HepG2 (cell line): Measurements from ENCODE around the gene SAMD9. TPM values are rescaled to one million over a fixed set of nuclear protein-coding genes. Genes with fewer than 3 reads are reported as not detected.
A peak's percentile ranks its signal among the peaks of the same experiment; 100 is the strongest.

Experiments used
- ATAC-seq: fragments of 200-7000 bp; cut with Tn5 transposase; 3 replicates; pipeline ENCODE4 v1.9.1; 2020; ENCODE audit warnings: mild to moderate bottlenecking, moderate library complexity
- BruUV-seq: library from RNA; stranded (reverse); fragments of 400-500 nt; replicated peaks from 2 replicates; lab custom pipeline; 2021; lab: Mats Ljungman, UMichigan
- CTCF ChIA-PET: fragments of 300-600 bp; formaldehyde crosslinking; extraction: SDS; loops from one replicate; lab custom pipeline; 2021; ENCODE audit warnings: low total read pairs, inconsistent platforms, low intra/inter-chr PET ratio; lab: Yijun Ruan, JAX
- POLR2A ChIA-PET: fragments of 350-600 bp; sonication (Branson Sonifier 250); formaldehyde crosslinking; loops from one replicate; lab custom pipeline; 2020; ENCODE audit warnings: antibody characterized with exemption, inconsistent platforms; lab: Yijun Ruan, JAX
- DNase-seq: peaks from one replicate; pipeline ENCODE4 v3.0.0-alpha.2; 2015; ENCODE audit warnings: low spot score
- FAIRE-seq: peaks from 3 replicates; lab custom pipeline; 2011; peaks lifted over from hg19 to GRCh38; lab: Jason Lieb, UNC
- H2AFZ ChIP-seq: one replicate; pipeline ENCODE4 v1.6.1; 2011; ENCODE audit warnings: low read length, inconsistent platforms
- H3K27ac ChIP-seq: fragments of 300-600 bp; 3 replicates; pipeline ENCODE4 v1.8.0; 2011; ENCODE audit warnings: mixed run types, mild to moderate bottlenecking, mixed read lengths, low read length, inconsistent platforms; ENCODE audit not compliant: insufficient read depth; ENCODE audit errors: extremely low read length
- H3K27me3 ChIP-seq, 2 experiments: fragments of 200-600 bp in 1 of 2; 2 replicates in 1 of 2; 3 replicates in 1 of 2; pipeline versions ENCODE4 v1.6.0 to v1.8.0; 2011; ENCODE audit warnings: low read length in 2 of 2, mild to moderate bottlenecking in 2 of 2, moderate library complexity in 2 of 2, inconsistent platforms in 1 of 2; ENCODE audit not compliant: insufficient read depth in 2 of 2, control insufficient read depth in 1 of 2
- H3K36me3 ChIP-seq, 2 experiments: fragments of 200-600 bp in 1 of 2; replicated peaks in 1 of 2; 2 replicates in 1 of 2; 3 replicates in 1 of 2; pipeline versions ENCODE4 v1.5.1 to v1.8.0; 2011; ENCODE audit warnings: low read length in 2 of 2, inconsistent platforms in 1 of 2; ENCODE audit not compliant: insufficient read depth in 2 of 2, control insufficient read depth in 1 of 2
- H3K4me1 ChIP-seq: 2 replicates; pipeline ENCODE4 v1.5.1; 2012; ENCODE audit warnings: low read length, inconsistent platforms; ENCODE audit not compliant: insufficient read depth
- H3K4me2 ChIP-seq: 2 replicates; pipeline ENCODE4 v1.6.0; 2011; ENCODE audit warnings: low read depth, low read length, inconsistent platforms
- H3K4me3 ChIP-seq, 3 experiments: fragments of 200-600 bp in 1 of 3; sonication (generic), shearing (Covaris generic) in 1 of 3; replicated peaks in 1 of 3; 2 replicates each; pipeline ENCODE4 v1.5.1; 2011 to 2016; ENCODE audit warnings: low read length in 3 of 3, inconsistent platforms in 2 of 3, low read depth in 2 of 3, mild to moderate bottlenecking in 2 of 3, control low read depth in 1 of 3, mixed read lengths in 1 of 3; ENCODE audit not compliant: insufficient read depth in 1 of 3
- H3K79me2 ChIP-seq: one replicate; pipeline ENCODE4 v1.6.1; 2011; ENCODE audit warnings: low read length, inconsistent platforms; ENCODE audit not compliant: insufficient read depth
- H3K9ac ChIP-seq: 2 replicates; pipeline ENCODE4 v1.6.0; 2011; ENCODE audit warnings: mild to moderate bottlenecking, low read depth, low read length, inconsistent platforms; ENCODE audit not compliant: insufficient read depth
- H3K9me3 ChIP-seq: 2 replicates; pipeline ENCODE4 v1.5.1; 2012; ENCODE audit warnings: mild to moderate bottlenecking, low read length
- H4K20me1 ChIP-seq: 2 replicates; pipeline ENCODE4 v1.6.0; 2011; ENCODE audit warnings: inconsistent platforms, mild to moderate bottlenecking, low read length, moderate library complexity; ENCODE audit not compliant: insufficient read depth
- AKNA ChIP-seq: sonication (generic); formaldehyde crosslinking; IDR thresholded peaks from 2 replicates; pipeline ENCODE4 v1.4.0; 2020; ENCODE audit warnings: missing genetic modification reagents, borderline replicate concordance
- CEBPB ChIP-seq: IDR thresholded peaks from 2 replicates; pipeline ENCODE4 v1.6.1; 2011; ENCODE audit warnings: low read depth, low read length, improper control_type of control experiment, borderline replicate concordance
- HDAC1 ChIP-seq: sonication (generic); formaldehyde crosslinking; IDR thresholded peaks from 2 replicates; pipeline ENCODE4 v1.5.1; 2020; ENCODE audit warnings: mild to moderate bottlenecking, missing genetic modification reagents
- SMAD9 ChIP-seq: sonication (generic); formaldehyde crosslinking; IDR thresholded peaks from 2 replicates; pipeline ENCODE4 v1.5.1; 2020; ENCODE audit warnings: mild to moderate bottlenecking, missing genetic modification reagents
- WGBS: methylation state at CpG from one replicate; pipeline ENCODE4 v1.1.6; 2017; ENCODE audit warnings: low lambda C conversion rate; 5-methylcytosine and 5-hydroxymethylcytosine counted together
- in situ Hi-C: cut with HindIII; loops from 2 replicates; pipeline ENCODE4 v1.10.0; 2017; ENCODE audit warnings: low pct_unique_long_range_greater_than_20kb; ENCODE audit not compliant: extremely low pct_ligation_motif_present
- intact Hi-C: fragments of 100-400 bp; cut with micrococcal nuclease; formaldehyde crosslinking; loops from one replicate; pipeline ENCODE4 v1.10.0; 2022; ENCODE audit not compliant: unreplicated experiment
- polyA plus RNA-seq, 8 experiments: library from polyadenylated mRNA; depleted of rRNA in 3 of 8; stranded (reverse) in 7 of 8; unstranded in 1 of 8; fragments of >200 nt; fragmentation: Illumina TruSeq in 4 of 8; extraction: Trizol in 4 of 8; gene quantifications; 2 replicates each; pipeline versions ENCODE4 v1.2.1 to v1.2.3, GENCODE V29; 2011 to 2016; ENCODE audit warnings: low read depth in 4 of 8, missing spikeins in 1 of 8, mixed read lengths in 1 of 8; ENCODE audit not compliant: insufficient read depth in 1 of 8
- total RNA-seq, 5 experiments: library from RNA; depleted of rRNA; stranded (reverse); fragments of >200 nt; fragmentation: Illumina TruSeq; extraction: Trizol; gene quantifications; 2 replicates each; pipeline ENCODE4 v1.2.3, GENCODE V29; 2016; ENCODE audit warnings: low read depth in 1 of 5

The SAMD9 gene
- total and polyA plus RNA-seq, 2 of the 13 experiments (the other 11 are each of a cell fraction or from before 2014, with no cell fraction given): 0.08 to 1.5 TPM

GRCh38 chr7:93165447-93165846 lies 47.7 kb upstream of the SAMD9 start:
- FAIRE-seq: no peak
- Histone ChIP-seq H3K4me1 (no peaks in the 10 kb centered on the region), H3K27me3 (no peaks in the 10 kb centered on the region), H3K36me3 (no peaks in the 10 kb centered on the region), H3K9me3 (peaks cover under 1% of the 10 kb centered on the region; the same call in 1 of the 2 replicates), H2AFZ (no peak overlapping the region), H4K20me1 (no peaks in the 10 kb centered on the region), H3K4me2 (no peak overlapping the region), H3K27ac (no peak overlapping the region), H3K4me3 (no peak overlapping the region), H3K9ac (no peak overlapping the region), H3K79me2 (no peaks in the 10 kb centered on the region)
- in situ Hi-C loops: no loop called here
- intact Hi-C loops: no loop called here
- ATAC-seq: no peak
- DNase-seq: no peak
- 48% methylated on average over 1 of the region's 1 CpG for WGBS
- ChIA-PET CTCF (no interaction called here), POLR2A (no interaction called here)
- no TSS peak for BruUV-seq
- no peak for TF ChIP-seq SMAD9 (CRISPR knock-in tag)
- no peak for TF ChIP-seq AKNA (CRISPR knock-in tag)

- POLR2A ChIA-PET: no interaction called here
- Histone ChIP-seq H3K79me2 (no peaks in the 10 kb centered on the region), H3K9ac (no peak overlapping the region), H4K20me1 (no peaks in the 10 kb centered on the region), H2AFZ (no peak overlapping the region), H3K4me1 (no peaks in the 10 kb centered on the region), H3K27ac (no peak overlapping the region), H3K27me3 (no peaks in the 10 kb centered on the region), H3K9me3 (no peaks in the 10 kb centered on the region), H3K4me3 (no peak overlapping the region), H3K4me2 (no peak overlapping the region), H3K36me3 (no peaks in the 10 kb centered on the region)
- BruUV-seq: no TSS peak
- FAIRE-seq: no peak
- no peak for ATAC-seq
- TF ChIP-seq HDAC1 (CRISPR knock-in tag) (no peak), CEBPB (0 out of 2 replicates have a peak, but pooled peaks have one; percentile 24)
- in situ Hi-C loops (no loop called here), intact Hi-C loops (no loop called here)
- CTCF ChIA-PET: no interaction called here
- DNase-seq: no peak
- WGBS: 48% methylated on average over 2 of the region's 2 CpGs
Measured at GRCh38 chr7:93164766-93165165, 47.0 kb upstream of the SAMD9 start.
